ENCODE results near the gene P4HB. TPM values are rescaled to one million over a fixed set of nuclear protein-coding genes. Genes with fewer than 3 reads are reported as not detected.
"Not testable (repeated sequence)": the region's sequence is repeated elsewhere in the genome, so short reads cannot be mapped to it uniquely, and the experiment has no call there.

The P4HB gene
- total RNA-seq, 1 experiment from 2014 or later: 958 TPM

DNA sequence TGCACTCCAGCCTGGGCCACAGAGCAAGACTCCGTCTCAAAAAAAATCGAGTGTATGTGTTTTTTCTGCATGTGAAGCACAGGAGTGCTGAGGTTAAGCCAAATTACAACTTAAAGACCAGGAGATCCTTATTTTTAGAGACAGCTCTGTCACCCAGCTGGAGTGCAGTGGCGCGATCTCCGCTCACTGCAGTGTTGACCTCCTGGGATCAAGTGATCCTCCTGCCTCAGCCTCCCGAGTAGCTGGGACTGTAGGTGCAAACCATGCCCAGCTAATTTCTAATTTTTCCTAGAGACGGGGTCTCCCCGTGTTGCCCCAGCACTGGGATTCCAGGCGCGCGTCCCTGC, 18.0 kb downstream of the P4HB start:
- Histone ChIP-seq H3K9me3 (no peaks in the 10 kb centered on the region), H3K4me1 (peaks cover 5% of the 10 kb centered on the region; the same call in 1 of the 2 replicates), H3K36me3 (ENCODE audit: control insufficient read depth, insufficient read depth, low read length) (no peaks in the 10 kb centered on the region), H3K27me3 (replicated peaks; ENCODE audit: control insufficient read depth, insufficient read depth, low read length) (no peaks in the 10 kb centered on the region), H3K4me3 (ENCODE audit: low read depth, low read length) (no peak overlapping the region)
- TF ChIP-seq, protein P1, sequence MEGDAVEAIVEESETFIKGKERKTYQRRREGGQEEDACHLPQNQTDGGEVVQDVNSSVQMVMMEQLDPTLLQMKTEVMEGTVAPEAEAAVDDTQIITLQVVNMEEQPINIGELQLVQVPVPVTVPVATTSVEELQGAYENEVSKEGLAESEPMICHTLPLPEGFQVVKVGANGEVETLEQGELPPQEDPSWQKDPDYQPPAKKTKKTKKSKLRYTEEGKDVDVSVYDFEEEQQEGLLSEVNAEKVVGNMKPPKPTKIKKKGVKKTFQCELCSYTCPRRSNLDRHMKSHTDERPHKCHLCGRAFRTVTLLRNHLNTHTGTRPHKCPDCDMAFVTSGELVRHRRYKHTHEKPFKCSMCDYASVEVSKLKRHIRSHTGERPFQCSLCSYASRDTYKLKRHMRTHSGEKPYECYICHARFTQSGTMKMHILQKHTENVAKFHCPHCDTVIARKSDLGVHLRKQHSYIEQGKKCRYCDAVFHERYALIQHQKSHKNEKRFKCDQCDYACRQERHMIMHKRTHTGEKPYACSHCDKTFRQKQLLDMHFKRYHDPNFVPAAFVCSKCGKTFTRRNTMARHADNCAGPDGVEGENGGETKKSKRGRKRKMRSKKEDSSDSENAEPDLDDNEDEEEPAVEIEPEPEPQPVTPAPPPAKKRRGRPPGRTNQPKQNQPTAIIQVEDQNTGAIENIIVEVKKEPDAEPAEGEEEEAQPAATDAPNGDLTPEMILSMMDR (IDR thresholded peaks at IDR 0.05; ENCODE audit: insufficient read depth in 1 of 2, low read depth in 1 of 2, low read length in 1 of 2, severe bottlenecking in 1 of 2, unreplicated experiment in 1 of 2): no peak
- Mint-ChIP-seq H3K9me3 (ENCODE audit: unreplicated experiment) (no peaks in the 10 kb centered on the region), H3K36me3 (ENCODE audit: insufficient read depth, unreplicated experiment) (peaks cover 68% of the 10 kb centered on the region), H3K4me1 (ENCODE audit: low read depth, unreplicated experiment) (no peaks in the 10 kb centered on the region), H3K27me3 (ENCODE audit: insufficient read depth, unreplicated experiment) (no peaks in the 10 kb centered on the region), H3K4me3 (ENCODE audit: unreplicated experiment) (no peak overlapping the region), H3K27ac (ENCODE audit: unreplicated experiment) (no peak overlapping the region)
- ChIA-PET CTCF (interaction anchor here (0.6 kb wide), 1 partner anchor 210 kb away, joined by 4 read pairs; no protein-coding TSS in a partner anchor), POLR2A (no interaction called here)
- DNase-seq: no peak
- no TSS peak for BruUV-seq (replicated peaks)
- intact Hi-C loops (cut with micrococcal nuclease; ENCODE audit: unreplicated experiment): no loop called here

DNA sequence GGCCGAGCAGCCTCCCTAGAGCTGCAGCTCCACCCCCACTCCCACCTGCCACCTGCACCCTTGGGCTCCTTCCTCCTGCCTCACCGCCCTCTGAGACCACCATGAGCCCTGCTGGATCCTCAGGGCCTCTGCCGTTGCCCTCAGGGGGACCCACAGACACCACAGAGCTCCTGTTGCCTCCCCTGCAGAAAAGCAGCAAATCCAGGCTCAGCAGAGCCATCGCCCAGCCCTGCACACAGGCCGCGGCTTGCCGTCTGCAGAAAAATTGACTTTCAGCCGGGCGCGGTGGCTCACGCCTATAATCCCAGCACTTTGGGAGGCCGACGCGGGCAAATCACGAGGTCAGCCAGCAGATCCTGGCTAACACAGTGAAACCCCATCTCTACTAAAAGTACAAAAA, 18.5 kb downstream of the P4HB start:
- intact Hi-C loops (cut with micrococcal nuclease; ENCODE audit: unreplicated experiment): no loop called here
- Histone ChIP-seq H3K27me3 (replicated peaks; ENCODE audit: control insufficient read depth, insufficient read depth, low read length) (no peaks in the 10 kb centered on the region), H3K4me3 (ENCODE audit: low read depth, low read length) (no peak overlapping the region), H3K36me3 (ENCODE audit: control insufficient read depth, insufficient read depth, low read length) (no peaks in the 10 kb centered on the region), H3K9me3 (no peaks in the 10 kb centered on the region), H3K4me1 (peaks cover 5% of the 10 kb centered on the region; the same call in 1 of the 2 replicates)
- H3K4me3 Mint-ChIP-seq (ENCODE audit: unreplicated experiment): no peak overlapping the region
- POLR2A ChIA-PET: interaction anchor here (0.6 kb wide), 1 partner anchor 18 kb away, joined by 4 read pairs; no protein-coding TSS in a partner anchor
- DNase-seq: no peak
- H3K4me1 Mint-ChIP-seq (ENCODE audit: low read depth, unreplicated experiment): no peaks in the 10 kb centered on the region
- TF ChIP-seq, protein P1 (IDR thresholded peaks at IDR 0.05; ENCODE audit: insufficient read depth in 1 of 2, low read depth in 1 of 2, low read length in 1 of 2, severe bottlenecking in 1 of 2, unreplicated experiment in 1 of 2): no peak
- H3K9me3 Mint-ChIP-seq (ENCODE audit: unreplicated experiment): no peaks in the 10 kb centered on the region
- peaks cover 63% of the 10 kb centered on the region for H3K36me3 Mint-ChIP-seq (ENCODE audit: insufficient read depth, unreplicated experiment)
- CTCF ChIA-PET: interaction anchor here (0.6 kb wide), 1 partner anchor 209 kb away, joined by 4 read pairs; no protein-coding TSS in a partner anchor
- BruUV-seq (replicated peaks): no TSS peak
- H3K27ac Mint-ChIP-seq (ENCODE audit: unreplicated experiment): no peak overlapping the region
- H3K27me3 Mint-ChIP-seq (ENCODE audit: insufficient read depth, unreplicated experiment): no peaks in the 10 kb centered on the region

DNA sequence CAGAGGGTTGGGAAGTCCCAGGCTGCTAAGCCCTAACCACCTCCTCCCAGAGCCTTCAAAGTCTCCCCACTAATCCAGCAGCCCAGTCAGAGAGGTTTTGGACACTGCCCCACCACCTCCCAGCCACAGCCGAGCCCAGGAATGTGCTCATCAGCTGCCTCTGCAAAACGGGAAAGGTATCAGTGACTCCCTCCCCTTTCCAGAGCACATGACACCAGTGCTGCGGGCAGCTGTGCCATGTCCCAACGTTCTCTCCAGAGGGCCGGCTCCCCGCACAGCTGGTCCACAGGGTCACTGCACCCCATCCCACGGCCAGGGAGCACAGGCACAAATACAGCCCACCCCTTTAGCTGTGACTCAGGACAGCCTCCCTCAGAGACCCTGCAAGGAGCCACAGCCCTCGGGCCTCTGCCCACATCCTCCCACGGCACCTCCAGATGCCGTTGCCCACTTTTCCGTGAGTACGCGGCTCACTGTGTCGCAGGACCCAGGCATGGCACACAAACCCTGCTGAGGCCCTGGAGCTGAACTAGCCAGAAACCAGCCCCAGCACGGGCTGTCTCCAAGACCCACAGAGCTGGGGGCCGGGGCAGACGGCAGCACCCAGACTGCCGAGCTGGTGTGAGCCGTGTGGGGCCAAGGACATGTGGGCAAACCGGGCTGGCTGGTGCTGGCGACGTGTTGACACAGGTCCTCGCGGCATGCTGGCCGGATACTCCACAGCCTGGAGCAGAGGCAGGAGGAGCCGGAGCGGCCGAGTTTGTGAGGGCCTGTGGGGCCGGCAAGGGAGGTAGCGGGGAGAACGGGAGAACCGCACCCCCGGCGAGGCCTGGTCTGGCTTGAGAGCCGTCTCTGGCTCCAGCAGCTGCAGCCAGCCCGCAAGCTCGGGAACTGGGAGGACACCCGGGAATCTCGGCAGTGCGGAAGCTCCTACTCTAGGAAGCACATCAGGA, 19.2 kb downstream of the P4HB start:
- Histone ChIP-seq H3K9me3 (no peaks in the 10 kb centered on the region), H3K36me3 (ENCODE audit: control insufficient read depth, insufficient read depth, low read length) (no peaks in the 10 kb centered on the region), H3K4me1 (peaks cover 5% of the 10 kb centered on the region; the same call in 1 of the 2 replicates), H3K4me3 (ENCODE audit: low read depth, low read length) (no peak overlapping the region), H3K27me3 (replicated peaks; ENCODE audit: control insufficient read depth, insufficient read depth, low read length) (no peaks in the 10 kb centered on the region)
- intact Hi-C loops (cut with micrococcal nuclease; ENCODE audit: unreplicated experiment): no loop called here
- no TSS peak for BruUV-seq (replicated peaks)
- DNase-seq: no peak
- peaks cover 55% of the 10 kb centered on the region for H3K36me3 Mint-ChIP-seq (ENCODE audit: insufficient read depth, unreplicated experiment)
- H3K27ac Mint-ChIP-seq (ENCODE audit: unreplicated experiment): no peak overlapping the region
- POLR2A ChIA-PET: interaction anchor here (0.6 kb wide), 1 partner anchor 18 kb away, joined by 4 read pairs; no protein-coding TSS in a partner anchor
- TF ChIP-seq, protein P1 (IDR thresholded peaks at IDR 0.05; ENCODE audit: insufficient read depth in 1 of 2, low read depth in 1 of 2, low read length in 1 of 2, severe bottlenecking in 1 of 2, unreplicated experiment in 1 of 2): no peak
- no peak overlapping the region for H3K4me3 Mint-ChIP-seq (ENCODE audit: unreplicated experiment)
- peaks cover 2% of the 10 kb centered on the region for H3K4me1 Mint-ChIP-seq (ENCODE audit: low read depth, unreplicated experiment)
- CTCF ChIA-PET: no interaction called here
- H3K27me3 Mint-ChIP-seq (ENCODE audit: insufficient read depth, unreplicated experiment): no peaks in the 10 kb centered on the region
- H3K9me3 Mint-ChIP-seq (ENCODE audit: unreplicated experiment): no peaks in the 10 kb centered on the region

DNA sequence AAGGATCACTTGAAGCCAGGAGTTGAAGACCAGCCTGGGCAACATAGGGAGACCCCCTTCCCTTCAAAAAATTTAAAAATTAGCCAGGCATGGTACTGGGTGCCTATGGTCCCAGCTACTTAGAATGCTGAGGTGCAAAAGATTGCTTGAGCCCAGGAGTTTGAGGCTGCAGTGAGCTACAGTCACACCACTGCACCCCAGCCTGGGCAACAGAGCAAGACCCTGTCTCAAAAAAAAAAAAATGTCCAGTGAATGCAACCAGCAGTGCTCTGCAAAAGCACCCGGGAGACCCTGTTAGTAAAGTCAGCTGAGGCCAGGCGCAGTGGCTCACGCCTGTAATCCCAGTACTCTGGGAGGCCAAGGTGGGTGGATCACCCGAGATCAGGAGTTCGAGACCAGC, 20.3 kb downstream of the P4HB start:
- H3K4me1 ChIP-seq; H3K27me3 Mint-ChIP-seq (ENCODE audit: insufficient read depth, unreplicated experiment); H3K27me3 ChIP-seq (replicated peaks; ENCODE audit: control insufficient read depth, insufficient read depth, low read length); H3K27ac Mint-ChIP-seq (ENCODE audit: unreplicated experiment); H3K9me3 Mint-ChIP-seq (ENCODE audit: unreplicated experiment); H3K4me1 Mint-ChIP-seq (ENCODE audit: low read depth, unreplicated experiment); H3K4me3 ChIP-seq (ENCODE audit: low read depth, low read length); BruUV-seq (replicated peaks); H3K9me3 ChIP-seq; intact Hi-C loops (cut with micrococcal nuclease; ENCODE audit: unreplicated experiment); H3K4me3 Mint-ChIP-seq (ENCODE audit: unreplicated experiment); H3K36me3 ChIP-seq (ENCODE audit: control insufficient read depth, insufficient read depth, low read length); CTCF ChIA-PET; DNase-seq; POLR2A ChIA-PET: not testable (repeated sequence)
- peaks cover 45% of the 10 kb centered on the region for H3K36me3 Mint-ChIP-seq (ENCODE audit: insufficient read depth, unreplicated experiment)

Data from Caco-2 (cell line).